GM18502 (cell line): ENCODE results near the gene KIFC1.

Experiments used
- ATAC-seq: cut with Tn5 transposase; IDR thresholded peaks from one replicate; pipeline ENCODE4 v1.9.1; 2021; ENCODE audit warnings: mild to moderate bottlenecking; ENCODE audit not compliant: unreplicated experiment, poor library complexity

KIFC1 gene

GRCh38 chr6:33424855-33425667 lies 33.4 kb downstream of the KIFC1 start:
- no peak for ATAC-seq

GRCh38 chr6:33425668-33426577 lies 34.3 kb downstream of the KIFC1 start:
- peak; percentile 41 for ATAC-seq

- no peak for ATAC-seq
Observed at GRCh38 chr6:33426590-33427511, 35.2 kb downstream of the KIFC1 start.

GRCh38 chr6:33427585-33428223 lies 36.1 kb downstream of the KIFC1 start:
- no peak for ATAC-seq

GRCh38 chr6:33428224-33428965 lies 36.8 kb downstream of the KIFC1 start:
- no peak for ATAC-seq

- no peak for ATAC-seq
Observed at GRCh38 chr6:33428966-33429749, 37.5 kb downstream of the KIFC1 start.

- ATAC-seq = no peak
Observed at GRCh38 chr6:33429750-33430052, 38.1 kb downstream of the KIFC1 start.

- ATAC-seq = no peak
Observed at GRCh38 chr6:33430334-33430733, 38.7 kb downstream of the KIFC1 start.

- peak; percentile 47 for ATAC-seq
Observed at GRCh38 chr6:33430991-33431879, 39.6 kb downstream of the KIFC1 start.

GRCh38 chr6:33431880-33432541 lies 40.4 kb downstream of the KIFC1 start:
- ATAC-seq = no peak

- no peak for ATAC-seq
Observed at GRCh38 chr6:33432546-33432945, 40.9 kb downstream of the KIFC1 start.

- no peak for ATAC-seq
Observed at GRCh38 chr6:33433001-33433543, 41.4 kb downstream of the KIFC1 start.

- ATAC-seq = no peak
Observed at GRCh38 chr6:33433544-33434191, 42.0 kb downstream of the KIFC1 start.

- ATAC-seq = no peak
Observed at GRCh38 chr6:33434961-33435360, 43.3 kb downstream of the KIFC1 start.

GRCh38 chr6:33437666-33438065 lies 46.0 kb downstream of the KIFC1 start:
- ATAC-seq = no peak

- ATAC-seq = no peak
Observed at GRCh38 chr6:33438978-33439594, 47.5 kb downstream of the KIFC1 start.
